DND-41 (cell line): Measurements from ENCODE around the gene PIGV.

ENCODE experiments used
- ATAC-seq: fragments of 200-7000 bp; cut with Tn5 transposase; 3 replicates; pipeline ENCODE4 v1.9.1; 2021; ENCODE audit warnings: low read depth; ENCODE audit not compliant: insufficient read depth
- DNase-seq: peaks from one replicate; pipeline ENCODE4 v3.0.0-alpha.2; 2020
- H2AFZ ChIP-seq: 2 replicates; pipeline ENCODE4 v1.6.0; 2012; ENCODE audit warnings: low read depth, low read length
- H3K27ac ChIP-seq: 2 replicates; pipeline ENCODE4 v1.5.1; 2012; ENCODE audit warnings: low read length, inconsistent platforms
- H3K27me3 ChIP-seq: fragments of 200-600 bp; sonication (generic); 2 replicates; pipeline ENCODE4 v1.6.0; 2012; ENCODE audit warnings: low read length, mild to moderate bottlenecking, inconsistent platforms; ENCODE audit not compliant: insufficient read depth, poor library complexity
- H3K36me3 ChIP-seq: 2 replicates; pipeline ENCODE4 v1.5.1; 2012; ENCODE audit warnings: low read length, inconsistent platforms; ENCODE audit not compliant: insufficient read depth
- H3K4me1 ChIP-seq: 2 replicates; pipeline ENCODE4 v1.5.1; 2012; ENCODE audit warnings: mild to moderate bottlenecking, low read length; ENCODE audit not compliant: insufficient read depth
- H3K4me2 ChIP-seq: 2 replicates; pipeline ENCODE4 v1.6.0; 2012; ENCODE audit warnings: mild to moderate bottlenecking, moderate library complexity, low read length, inconsistent platforms; ENCODE audit not compliant: insufficient read depth
- H3K4me3 ChIP-seq, 2 experiments: fragments of 200-600 bp in 1 of 2; shearing (Covaris generic) in 1 of 2; 2 replicates each; pipeline ENCODE4 v1.5.1; 2012 to 2016; ENCODE audit warnings: inconsistent platforms in 2 of 2, low read length in 2 of 2, mild to moderate bottlenecking in 2 of 2, low read depth in 1 of 2, moderate library complexity in 1 of 2
- H3K79me2 ChIP-seq: 2 replicates; pipeline ENCODE4 v1.6.0; 2012; ENCODE audit warnings: low read length, inconsistent platforms; ENCODE audit not compliant: insufficient read depth
- H3K9ac ChIP-seq: 2 replicates; pipeline ENCODE4 v1.6.0; 2012; ENCODE audit warnings: low read depth, mild to moderate bottlenecking, inconsistent platforms, low read length, moderate library complexity
- H3K9me3 ChIP-seq: 2 replicates; pipeline ENCODE4 v1.5.1; 2012; ENCODE audit warnings: low read length, moderate library complexity, mild to moderate bottlenecking, inconsistent platforms; ENCODE audit not compliant: insufficient read depth, severe bottlenecking
- H4K20me1 ChIP-seq: 2 replicates; pipeline ENCODE4 v1.6.0; 2012; ENCODE audit warnings: low read length; ENCODE audit not compliant: insufficient read depth
- CTCF ChIP-seq: IDR thresholded peaks from 2 replicates; pipeline ENCODE4 v1.5.1; 2012; ENCODE audit warnings: borderline replicate concordance, low read length, moderate library complexity, mild to moderate bottlenecking; ENCODE audit not compliant: poor library complexity, severe bottlenecking; ENCODE audit errors: extremely low read depth
- EZH2 ChIP-seq: IDR thresholded peaks from 3 replicates; pipeline ENCODE4 v1.6.1; 2012; ENCODE audit warnings: borderline replicate concordance, low read depth, mild to moderate bottlenecking, moderate library complexity, low read length, inconsistent platforms; ENCODE audit not compliant: severe bottlenecking

Gene PIGV

GRCh38 chr1:26784886-26785285, 2.9 kb upstream of the PIGV start:
- no peak for TF ChIP-seq CTCF
- Histone ChIP-seq H4K20me1 (peaks cover 11% of the 10 kb centered on the region), H3K9me3 (no peaks in the 10 kb centered on the region), H3K27ac (peak overlapping the region; percentile 19; the same call in 1 of the 2 replicates), H3K4me2 (no peak overlapping the region), H3K79me2 (peaks cover 9% of the 10 kb centered on the region), H3K4me3 (no peak overlapping the region), H3K27me3 (no peaks in the 10 kb centered on the region), H3K36me3 (peaks cover 32% of the 10 kb centered on the region), H2AFZ (no peak overlapping the region), H3K9ac (no peak overlapping the region), H3K4me1 (peaks cover 52% of the 10 kb centered on the region)
- DNase-seq (no peak), ATAC-seq (no peak)

- no peaks in the 10 kb centered on the region for H3K9me3 ChIP-seq
- TF ChIP-seq EZH2 (no peak), CTCF (no peak)
- peak overlapping the region; percentile 77 for H2AFZ ChIP-seq
- peaks cover 9% of the 10 kb centered on the region for H3K79me2 ChIP-seq
- peak overlapping the region; percentile 91 for H3K9ac ChIP-seq
- peak overlapping the region in 1 of 2 experiments; percentile 18; a peak in 1 of 4 replicates for H3K4me3 ChIP-seq
- peak overlapping the region; percentile 92 for H3K27ac ChIP-seq
- 0 out of 2 replicates have a peak, but pooled peaks cover 2% of the 10 kb centered on the region for H4K20me1 ChIP-seq
- H3K4me2 ChIP-seq, result peak overlapping the region; percentile 91
- ATAC-seq (0 out of 3 replicates have a peak, but pooled peaks have one; percentile 5), DNase-seq (peak; percentile 64)
- H3K4me1 ChIP-seq, result peaks cover 52% of the 10 kb centered on the region
- H3K36me3 ChIP-seq, result peaks cover 22% of the 10 kb centered on the region
- H3K27me3 ChIP-seq, result no peaks in the 10 kb centered on the region
Measured at GRCh38 chr1:26785611-26786436, 1.9 kb upstream of the PIGV start.

- Histone ChIP-seq H4K20me1 (no peaks in the 10 kb centered on the region), H3K27ac (peak overlapping the region; percentile 92), H3K9me3 (no peaks in the 10 kb centered on the region), H3K79me2 (peaks cover 9% of the 10 kb centered on the region), H2AFZ (peak overlapping the region; percentile 77), H3K36me3 (peaks cover 14% of the 10 kb centered on the region; the same call in 1 of the 2 replicates), H3K4me1 (peaks cover 52% of the 10 kb centered on the region), H3K27me3 (no peaks in the 10 kb centered on the region), H3K4me3 (peak overlapping the region; percentile 70 to 76), H3K9ac (peak overlapping the region; percentile 91), H3K4me2 (peak overlapping the region; percentile 91)
- ATAC-seq (peak; percentile 53), DNase-seq (peak; percentile 80)
- TF ChIP-seq EZH2 (no peak), CTCF (no peak)
Measured at GRCh38 chr1:26786437-26787380, 1.0 kb upstream of the PIGV start.
